ENCODE results near the gene FAM53B.

Gene FAM53B

DNA sequence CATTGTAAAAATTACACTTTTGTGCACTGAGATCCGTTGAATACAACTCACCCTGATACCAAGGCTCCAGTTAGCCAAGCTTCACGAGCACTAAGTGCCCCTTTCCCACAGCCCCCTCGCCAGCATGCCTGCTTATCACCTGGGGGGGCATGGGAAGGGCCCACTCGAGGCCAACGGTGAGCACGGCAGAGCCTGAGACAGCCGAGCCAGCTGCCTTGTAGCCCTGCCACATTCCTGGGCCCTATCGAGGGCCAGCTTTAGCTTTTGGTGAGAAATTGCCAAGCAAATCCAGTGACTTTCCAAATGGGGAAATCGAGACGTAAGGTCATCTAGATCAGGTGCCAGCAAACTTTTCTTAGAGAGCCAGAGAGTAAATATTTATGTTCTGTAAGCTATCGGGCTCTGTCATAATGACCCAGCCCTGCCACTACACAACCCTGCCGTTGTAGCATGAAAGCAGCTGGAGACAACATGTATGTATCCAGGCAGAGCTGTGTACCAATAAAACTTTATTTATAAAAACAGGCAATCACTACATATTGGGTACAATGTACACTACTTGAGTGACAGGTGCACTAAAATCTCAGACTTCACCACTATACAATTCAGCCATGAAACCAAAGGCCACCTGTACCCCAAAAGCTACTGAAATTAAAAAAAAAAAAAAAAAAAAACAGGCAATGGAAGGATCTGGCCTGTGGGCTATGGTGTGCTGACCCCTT is 83.6 kb downstream of the FAM53B start:
- no peak for DNase-seq

GRCh38 chr10:124659380-124659779 is 84.8 kb downstream of the FAM53B start:
- no peak for DNase-seq

DNA sequence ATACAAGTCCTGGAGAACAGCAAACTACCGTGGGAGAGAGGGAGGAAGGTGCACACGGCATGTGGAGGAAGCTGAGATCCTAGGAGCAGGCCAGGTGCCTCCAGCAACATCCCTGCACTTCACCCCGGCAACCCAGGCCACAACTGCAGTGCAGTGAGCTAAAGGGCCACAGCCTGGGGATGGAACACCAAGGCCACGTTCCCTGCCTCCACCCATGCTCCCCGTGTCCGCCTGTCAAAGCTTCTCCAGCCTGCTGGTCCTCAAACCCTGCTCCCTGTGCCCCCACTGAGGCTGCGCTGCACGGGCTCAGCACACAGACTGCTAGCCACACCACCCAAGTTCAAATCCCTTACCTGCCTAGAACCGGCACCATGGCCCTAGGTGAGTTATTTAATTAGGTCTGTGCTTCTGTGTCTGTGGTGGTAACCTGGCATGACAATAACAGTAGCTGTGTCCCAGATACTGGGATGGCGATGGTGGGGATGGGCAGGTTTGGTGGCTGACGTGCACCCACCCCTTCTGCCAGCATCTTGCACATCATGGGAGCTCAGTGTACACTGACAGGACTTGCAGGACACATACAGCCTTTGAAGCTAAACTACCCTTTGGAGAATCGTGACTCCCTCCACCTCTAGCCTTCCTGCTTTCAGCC is 85.5 kb downstream of the FAM53B start:
- DNase-seq: no peak

DNA sequence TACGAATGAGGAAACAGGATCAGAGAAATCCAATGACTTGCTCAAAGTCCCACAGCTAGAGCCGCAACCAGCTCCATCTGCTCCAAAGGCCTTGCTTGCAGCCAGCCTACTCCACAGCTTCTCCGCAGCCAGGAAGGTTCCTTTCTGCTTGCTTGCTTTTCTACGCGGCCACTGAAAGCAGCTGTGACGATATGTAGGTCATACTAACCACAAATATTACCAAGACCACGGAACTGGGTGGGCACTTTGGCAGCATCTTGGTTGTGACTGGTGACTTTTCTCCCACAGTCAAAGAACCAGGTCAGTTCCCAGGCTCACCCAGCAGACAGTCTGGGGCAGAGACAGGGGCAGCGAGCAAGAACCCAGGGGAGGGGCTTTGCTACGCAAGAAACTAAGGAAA is 86.4 kb downstream of the FAM53B start:
- DNase-seq: no peak

- DNase-seq: no peak
These were observed 87.6 kb downstream of the FAM53B start for GRCh38 chr10:124656541-124656940.

DNA sequence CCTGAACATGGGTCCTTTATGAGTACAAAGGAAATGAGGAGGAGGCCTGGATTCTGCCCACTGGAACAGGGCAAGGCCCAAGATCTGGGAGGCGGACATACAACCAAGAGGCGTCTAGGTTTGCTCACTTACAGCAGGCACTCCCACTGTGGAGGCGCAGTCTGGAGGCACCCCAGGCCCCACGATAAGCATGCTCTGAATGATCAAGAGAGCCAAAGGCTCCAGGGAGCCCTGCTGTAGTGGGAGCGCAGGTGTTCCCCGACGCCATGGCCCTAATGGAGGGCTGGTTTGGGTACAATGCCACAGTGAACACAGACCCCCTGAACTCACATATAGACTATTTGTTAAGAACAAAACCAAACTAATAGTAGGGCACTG is 88.1 kb downstream of the FAM53B start:
- no peak for DNase-seq

GRCh38 chr10:124655191-124656112 is 88.7 kb downstream of the FAM53B start:
- no peak for DNase-seq

DNA sequence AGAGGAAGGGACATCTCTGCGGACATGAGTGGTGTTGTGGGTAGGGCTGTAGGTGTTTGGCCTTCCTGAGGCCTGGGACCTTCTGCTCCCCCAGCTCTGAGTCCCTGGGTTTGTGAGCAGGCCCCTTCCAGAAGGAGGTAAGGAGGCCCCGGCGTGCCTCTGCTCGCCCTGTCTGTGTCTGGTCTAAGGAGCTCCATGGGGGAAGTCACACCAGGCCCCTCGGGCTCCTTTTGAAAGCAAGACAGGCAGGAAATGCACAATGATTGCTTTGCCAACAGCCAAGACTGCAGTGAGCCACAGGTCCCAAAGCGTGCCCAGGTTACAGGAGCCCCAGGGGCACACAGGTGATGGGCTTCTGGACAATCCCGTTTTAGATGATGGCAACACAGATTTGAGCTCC is 89.5 kb downstream of the FAM53B start:
- no peak for DNase-seq

DNA sequence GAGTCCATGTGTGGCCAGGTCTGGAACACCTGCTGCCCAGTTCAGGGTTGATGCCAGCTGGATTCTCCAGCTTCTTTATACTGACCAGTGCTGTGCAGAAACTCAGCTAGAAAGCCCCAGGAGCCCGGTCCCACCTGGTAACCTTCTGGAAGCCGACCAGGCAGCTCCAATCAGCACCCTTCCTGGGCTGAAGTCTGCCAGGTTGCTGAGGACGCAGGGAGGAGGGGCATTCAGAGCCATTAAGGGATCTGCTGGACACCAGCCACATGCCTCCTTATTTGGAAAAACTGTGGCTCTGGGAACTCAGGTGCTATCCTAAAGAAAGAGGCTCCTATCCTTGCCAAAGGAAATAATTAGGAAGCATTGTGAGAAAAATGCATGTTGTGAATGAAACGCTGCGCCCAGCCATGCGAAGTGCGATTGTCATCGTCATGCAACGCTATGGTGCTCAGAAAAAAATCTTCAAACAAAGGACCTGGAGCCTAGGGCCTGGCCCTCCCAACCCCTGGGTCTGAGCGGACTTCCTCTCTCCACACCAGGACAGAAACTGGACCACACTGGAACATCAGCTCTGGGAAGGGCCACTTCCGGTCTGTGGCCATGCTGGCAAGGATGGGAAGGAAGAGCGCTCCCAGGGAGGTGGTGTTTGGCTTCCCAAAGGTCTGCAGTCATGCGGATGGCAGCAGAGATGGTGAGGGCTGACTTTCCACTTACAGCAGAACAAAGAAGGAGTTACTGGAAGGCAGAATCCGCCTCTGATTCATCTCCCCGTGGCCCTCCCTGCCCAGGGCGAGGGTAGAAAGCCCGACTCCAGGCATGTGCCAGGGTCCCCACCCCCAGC is 90.1 kb downstream of the FAM53B start:
- no peak for DNase-seq

GRCh38 chr10:124653311-124653710 is 90.9 kb downstream of the FAM53B start:
- no peak for DNase-seq

DNA sequence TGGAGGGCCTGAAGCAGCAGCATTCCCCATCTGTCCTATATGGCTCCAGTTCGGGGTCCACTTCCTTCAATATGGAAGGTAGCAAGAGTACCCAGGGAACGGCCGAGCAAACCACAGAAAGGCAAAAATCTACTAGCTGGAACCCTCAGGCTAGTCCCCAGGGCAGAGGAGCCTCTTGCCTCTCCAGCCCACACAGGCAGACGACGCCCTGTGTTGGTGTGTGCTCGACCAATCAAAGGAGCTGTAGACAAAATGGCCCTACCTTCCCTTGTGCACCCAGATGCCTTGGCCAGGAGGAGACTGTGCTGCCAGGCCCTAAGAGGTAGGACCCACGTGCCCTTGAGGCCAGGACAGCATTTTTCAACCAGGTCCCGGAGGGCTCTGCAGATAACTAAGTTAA is 91.5 kb downstream of the FAM53B start:
- no peak for DNase-seq

GRCh38 chr10:124652200-124652599 is 92.0 kb downstream of the FAM53B start:
- no peak for DNase-seq

- no peak for DNase-seq
These were observed 92.7 kb downstream of the FAM53B start for GRCh38 chr10:124651402-124651891.

DNA sequence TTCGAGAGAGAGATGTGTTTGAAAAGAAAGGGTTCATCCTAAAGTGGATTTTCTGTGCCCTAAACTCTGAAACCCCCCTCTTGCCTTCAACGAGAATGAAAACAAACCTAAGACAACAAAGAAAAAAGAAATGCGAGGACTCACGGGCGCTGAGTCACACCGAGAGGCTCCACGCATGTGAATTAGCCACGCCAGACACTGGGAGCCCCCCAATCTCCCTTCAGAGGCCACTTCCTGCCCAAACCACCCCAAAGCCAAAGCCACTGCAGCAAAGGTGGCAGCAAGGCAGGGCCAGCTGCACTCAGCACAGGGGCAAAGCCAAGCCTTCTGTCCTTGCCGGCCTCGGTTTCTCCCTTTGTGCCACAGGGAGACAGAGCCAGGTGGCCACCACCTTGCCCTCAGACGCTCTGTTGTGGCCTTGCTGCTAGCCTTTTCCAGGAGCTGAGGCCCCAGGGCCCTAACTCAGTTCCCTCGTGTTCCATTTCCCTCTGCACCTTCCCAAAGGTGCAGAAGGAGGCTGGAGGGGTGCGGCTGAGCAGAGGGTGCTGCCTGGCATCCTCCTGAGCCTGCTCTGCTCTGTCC is 93.3 kb downstream of the FAM53B start:
- DNase-seq: no peak

DNA sequence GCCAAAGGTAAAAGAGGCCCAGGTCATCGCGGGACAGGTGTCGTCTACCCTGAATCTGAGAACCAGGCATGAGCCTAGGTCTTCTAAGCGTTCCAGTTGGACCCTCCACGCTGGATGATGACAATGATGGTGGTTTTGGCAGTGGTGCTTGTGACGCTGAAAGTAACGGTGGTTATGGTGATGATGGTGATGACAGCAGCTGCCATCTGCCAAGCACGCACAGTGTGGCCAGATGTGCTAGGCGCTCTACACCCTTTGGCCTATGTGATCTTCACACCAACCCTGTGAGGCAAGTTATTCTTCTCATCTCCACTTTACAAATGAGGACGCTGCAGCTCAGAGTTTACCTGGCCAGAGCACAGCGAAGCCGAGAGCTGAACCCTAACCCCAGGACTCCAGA is 93.9 kb downstream of the FAM53B start:
- DNase-seq: no peak

- no peak for DNase-seq
These were observed 95.0 kb downstream of the FAM53B start for GRCh38 chr10:124649214-124649613.

- DNase-seq: peak; percentile 48
These were observed 95.4 kb downstream of the FAM53B start for GRCh38 chr10:124648738-124649137.

- no peak for DNase-seq
These were observed 96.1 kb downstream of the FAM53B start for GRCh38 chr10:124648131-124648475.

GRCh38 chr10:124647421-124648130 is 96.6 kb downstream of the FAM53B start:
- DNase-seq: no peak

DNA sequence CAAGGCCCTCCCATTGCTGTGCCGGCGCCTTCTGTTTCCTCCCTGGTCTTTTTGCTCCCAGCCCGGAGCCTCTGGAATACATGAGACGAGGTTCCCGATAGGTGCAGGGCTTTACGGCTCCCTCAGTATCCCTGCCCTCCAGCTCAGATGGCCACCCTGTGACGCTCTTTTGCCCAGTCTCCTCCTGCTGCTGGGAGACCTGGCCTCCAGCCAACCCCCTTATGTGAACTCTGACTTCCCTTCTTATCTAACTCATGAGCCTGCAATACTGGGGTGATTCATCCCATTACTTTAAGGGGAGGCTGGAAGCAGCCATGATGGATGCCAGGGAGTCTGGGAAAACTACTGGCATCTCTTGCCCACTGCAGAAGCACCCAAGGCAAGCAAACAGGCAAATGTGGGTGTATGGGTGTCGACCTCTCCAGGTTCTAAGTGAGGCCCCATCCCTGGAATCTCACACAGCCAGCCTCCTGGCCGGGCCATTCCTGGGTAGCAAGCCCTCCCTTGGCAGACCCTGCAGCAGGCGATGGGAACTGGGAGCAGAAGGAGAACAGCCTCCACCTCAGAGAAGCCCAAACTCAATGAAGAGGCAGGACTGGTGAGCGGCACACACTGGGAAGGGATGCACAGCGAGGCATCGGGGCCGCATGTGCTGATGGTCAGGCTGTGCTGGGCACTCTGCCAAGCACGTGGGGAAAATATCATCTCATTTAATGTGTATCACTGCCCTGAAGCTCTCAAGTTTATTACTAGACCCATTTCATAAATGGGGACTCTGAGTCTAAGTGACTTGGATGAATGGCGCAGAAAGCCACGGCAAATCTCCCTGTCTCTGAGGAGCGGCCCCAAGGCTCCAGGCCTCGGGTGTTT is 97.5 kb downstream of the FAM53B start:
- DNase-seq: no peak
